H1 (cell line): ENCODE data around the gene RNU6-9. TPM values are rescaled to one million over a fixed set of nuclear protein-coding genes. Genes with fewer than 3 reads are reported as not detected.

Source experiments
- CTCF ChIA-PET: fragments of 300-600 bp; sonication (Branson Sonifier 250); formaldehyde crosslinking; loops from one replicate; lab custom pipeline; 2021; ENCODE audit not compliant: partially characterized antibody; lab: Charles Lee
- POLR2A ChIA-PET: fragments of 300-600 bp; sonication (Branson Sonifier 250); formaldehyde crosslinking; loops from one replicate; lab custom pipeline; 2021; ENCODE audit warnings: inconsistent platforms; ENCODE audit not compliant: partially characterized antibody; lab: Charles Lee
- DNase-seq, 2 experiments: peaks; one replicate each; pipeline versions ENCODE4 v3.0.0 to v3.0.0-alpha.2; 2010 to 2022; ENCODE audit warnings: low spot score in 2 of 2, low read depth in 1 of 2, mixed read lengths in 1 of 2
- FAIRE-seq: peaks from 2 replicates; lab custom pipeline; 2011; peaks lifted over from hg19 to GRCh38; lab: Jason Lieb, UNC
- H2AFZ ChIP-seq: 2 replicates; pipeline ENCODE4 v1.8.1; 2012; ENCODE audit warnings: low read length, inconsistent platforms
- H2AK5ac ChIP-seq: 2 replicates; pipeline ENCODE4 v1.6.1; 2013; ENCODE audit warnings: low read depth, low read length
- H2BK120ac ChIP-seq: replicated peaks from 2 replicates; pipeline ENCODE3; 2013; ENCODE audit warnings: low read depth, low read length, inconsistent platforms
- H2BK12ac ChIP-seq: 2 replicates; pipeline ENCODE4 v1.6.1; 2013; ENCODE audit warnings: low read depth, low read length
- H2BK15ac ChIP-seq: 2 replicates; pipeline ENCODE4 v1.6.1; 2013; ENCODE audit warnings: low read length
- H2BK20ac ChIP-seq: 2 replicates; pipeline ENCODE4 v1.6.1; 2013; ENCODE audit warnings: low read length
- H2BK5ac ChIP-seq: 2 replicates; pipeline ENCODE4 v1.6.1; 2013; ENCODE audit warnings: low read depth, low read length
- H3K14ac ChIP-seq: 2 replicates; pipeline ENCODE4 v1.6.1; 2013; ENCODE audit warnings: inconsistent platforms; ENCODE audit not compliant: insufficient read length
- H3K18ac ChIP-seq: 2 replicates; pipeline ENCODE4 v1.6.1; 2013; ENCODE audit warnings: low read length; ENCODE audit errors: extremely low read depth
- H3K23ac ChIP-seq: 2 replicates; pipeline ENCODE4 v1.6.1; 2013; ENCODE audit warnings: inconsistent platforms; ENCODE audit not compliant: insufficient read length
- H3K23me2 ChIP-seq: 2 replicates; pipeline ENCODE4 v1.6.1; 2013; ENCODE audit warnings: low read depth, low read length
- H3K27ac ChIP-seq: 2 replicates; pipeline ENCODE4 v1.6.1; 2011; ENCODE audit warnings: low read depth, low read length, inconsistent platforms
- H3K27me3 ChIP-seq, 4 experiments: replicated peaks in 1 of 4; 1 replicate in 1 of 4; 2 replicates in 3 of 4; pipeline versions ENCODE4 v1.6.1 to v1.8.1; 2011 to 2013; ENCODE audit warnings: low read length in 3 of 4, mild to moderate bottlenecking in 3 of 4, inconsistent platforms in 2 of 4, mixed read lengths in 2 of 4, moderate library complexity in 1 of 4; ENCODE audit not compliant: control insufficient read depth in 3 of 4, insufficient read depth in 3 of 4; ENCODE audit errors: extremely low read depth in 1 of 4
- H3K36me3 ChIP-seq, 4 experiments: 2 replicates each; pipeline versions ENCODE4 v1.6.1 to v1.8.1; 2011 to 2013; ENCODE audit warnings: mild to moderate bottlenecking in 4 of 4, low read length in 3 of 4, moderate library complexity in 2 of 4, control low read depth in 1 of 4, inconsistent platforms in 1 of 4; ENCODE audit not compliant: insufficient read depth in 4 of 4, control insufficient read depth in 2 of 4
- H3K4ac ChIP-seq: replicated peaks from 2 replicates; pipeline ENCODE3; 2013; ENCODE audit warnings: low read length, low read depth, mixed read lengths, inconsistent platforms; ENCODE audit not compliant: insufficient read length
- H3K4me1 ChIP-seq, 4 experiments: replicated peaks in 1 of 4; 1 replicate in 1 of 4; 2 replicates in 3 of 4; pipeline versions ENCODE4 v1.6.1 to v1.8.1; 2011 to 2013; ENCODE audit warnings: low read length in 3 of 4, inconsistent platforms in 2 of 4, mixed read lengths in 1 of 4; ENCODE audit not compliant: insufficient read depth in 4 of 4, control insufficient read depth in 3 of 4
- H3K4me2 ChIP-seq, 2 experiments: 2 replicates each; pipeline versions ENCODE4 v1.6.1 to v1.8.1; 2011 to 2013; ENCODE audit warnings: low read depth in 2 of 2, low read length in 2 of 2, control low read depth in 1 of 2, inconsistent platforms in 1 of 2, mild to moderate bottlenecking in 1 of 2; ENCODE audit not compliant: insufficient read depth in 1 of 2
- H3K4me3 ChIP-seq, 4 experiments: fragments of 200-600, 300-600 bp in 1 of 4; sonication (generic), shearing (Covaris generic), sonication (Bioruptor Twin) in 1 of 4; 2 replicates each; pipeline versions ENCODE4 v1.5.1 to v1.8.1; 2011 to 2016; ENCODE audit warnings: low read length in 4 of 4, low read depth in 3 of 4, control low read depth in 2 of 4, inconsistent platforms in 2 of 4, mild to moderate bottlenecking in 2 of 4, mixed read lengths in 1 of 4, moderate library complexity in 1 of 4; ENCODE audit not compliant: insufficient read depth in 2 of 4; ENCODE audit errors: extremely low read depth in 1 of 4
- H3K56ac ChIP-seq: replicated peaks from 2 replicates; pipeline ENCODE3; 2013; ENCODE audit warnings: low read depth, mild to moderate bottlenecking, mixed read lengths, low read length, inconsistent platforms; ENCODE audit not compliant: insufficient read length
- H3K79me1 ChIP-seq: 2 replicates; pipeline ENCODE4 v1.6.1; 2013; ENCODE audit warnings: low read depth, low read length, control low read depth
- H3K79me2 ChIP-seq, 2 experiments: 2 replicates each; pipeline versions ENCODE4 v1.6.1 to v1.8.1; 2012 to 2013; ENCODE audit warnings: low read length in 2 of 2, mild to moderate bottlenecking in 2 of 2, inconsistent platforms in 1 of 2; ENCODE audit not compliant: insufficient read depth in 2 of 2, control insufficient read depth in 1 of 2
- H3K9ac ChIP-seq, 4 experiments: replicated peaks in 1 of 4; 1 replicate in 1 of 4; 2 replicates in 3 of 4; pipeline versions ENCODE4 v1.6.1 to v1.8.1; 2011 to 2013; ENCODE audit warnings: low read depth in 3 of 4, low read length in 3 of 4, control low read depth in 2 of 4, mild to moderate bottlenecking in 2 of 4, moderate library complexity in 2 of 4, inconsistent platforms in 1 of 4; ENCODE audit errors: extremely low read depth in 1 of 4
- H3K9me3 ChIP-seq, 2 experiments: 2 replicates each; pipeline versions ENCODE4 v1.6.1 to v1.8.1; 2012 to 2013; ENCODE audit warnings: mild to moderate bottlenecking in 2 of 2, moderate library complexity in 2 of 2, control low read depth in 1 of 2, inconsistent platforms in 1 of 2, low read depth in 1 of 2, low read length in 1 of 2, mixed read lengths in 1 of 2; ENCODE audit not compliant: insufficient read depth in 2 of 2
- H4K20me1 ChIP-seq, 2 experiments: replicated peaks in 1 of 2; 2 replicates each; pipeline versions ENCODE3 to v1.8.1; 2011 to 2013; ENCODE audit warnings: inconsistent platforms in 2 of 2, low read length in 2 of 2, mild to moderate bottlenecking in 1 of 2; ENCODE audit not compliant: insufficient read depth in 2 of 2, control insufficient read depth in 1 of 2
- H4K5ac ChIP-seq: 2 replicates; pipeline ENCODE4 v1.6.1; 2013; ENCODE audit warnings: low read length, low read depth, mixed read lengths, inconsistent platforms; ENCODE audit not compliant: insufficient read length
- H4K8ac ChIP-seq: 2 replicates; pipeline ENCODE4 v1.8.0; 2013; ENCODE audit warnings: mild to moderate bottlenecking, moderate library complexity, low read length, inconsistent platforms; ENCODE audit not compliant: insufficient read depth; ENCODE audit errors: extremely low read depth
- H4K91ac ChIP-seq: replicated peaks from 2 replicates; pipeline ENCODE3; 2013; ENCODE audit warnings: low read length, mixed read lengths, inconsistent platforms; ENCODE audit not compliant: insufficient read length
- WGBS, 2 experiments: shearing (Covaris generic) in 1 of 2; methylation state at CpG; one replicate each; pipeline versions ENCODE4 v1.1.6 to v1.1.7; 2013 to 2015; ENCODE audit warnings: low lambda C conversion rate in 2 of 2, mixed read lengths in 2 of 2, inconsistent platforms in 1 of 2, low coverage in 1 of 2, missing lambda C conversion rate in 1 of 2; ENCODE audit not compliant: insufficient replicate concordance in 2 of 2, insufficient coverage in 1 of 2, insufficient read length in 1 of 2; ENCODE audit errors: extremely low coverage in 1 of 2, missing lambda C conversion rate in 1 of 2; 5-methylcytosine and 5-hydroxymethylcytosine counted together
- polyA plus RNA-seq, 7 experiments: library from polyadenylated mRNA; depleted of rRNA in 3 of 7; stranded (reverse) in 5 of 7; unstranded in 2 of 7; fragments of >200 nt in 5 of 7; fragments of 200-250 nt in 2 of 7; gene quantifications; 1 replicate in 5 of 7; 2 replicates in 1 of 7; 4 replicates in 1 of 7; pipeline versions ENCODE4 v1.2.1 to v1.2.3, GENCODE V29; 2011 to 2013; ENCODE audit warnings: missing spikeins in 2 of 7, mixed read lengths in 2 of 7
- total RNA-seq: library from RNA; stranded (reverse); fragmentation: NEBNext Ultra II Directional; extraction: Animal tissue kit (Norgen Biotek cat#: 25700); gene quantifications from 2 replicates; pipeline ENCODE4 v1.2.1, GENCODE V29; 2021

The RNU6-9 gene
- total and polyA plus RNA-seq, 2 of the 8 experiments (the other 6 are each of a cell fraction or from before 2014, with no cell fraction given) = not detected

GRCh38 chr19:850979-851335 is 42.3 kb upstream of the RNU6-9 start:
- H3K18ac ChIP-seq = no peak overlapping the region
- H2BK15ac ChIP-seq = 0 out of 2 replicates have a peak overlapping the region, but pooled peaks have one; percentile 46
- H2AK5ac ChIP-seq = no peak overlapping the region
- H2BK120ac ChIP-seq = no peak overlapping the region
- CTCF ChIA-PET = interaction anchor here (0.7 to 1.7 kb wide), 4 partner anchors 9 to 113 kb away, joined by 3 to 8 read pairs (median 5); no protein-coding TSS in a partner anchor
- 0 out of 7 replicates have a peak, but pooled peaks cover 0 to 2% (median 0%) of the 10 kb centered on the region in 4 experiments for H3K27me3 ChIP-seq
- DNase-seq (no peak), FAIRE-seq (no peak)
- no peaks in the 10 kb centered on the region for H3K9me3 ChIP-seq
- H3K23me2 ChIP-seq = no peaks in the 10 kb centered on the region
- no peak overlapping the region for H2BK12ac ChIP-seq
- no peaks in the 10 kb centered on the region for H3K36me3 ChIP-seq
- no peak overlapping the region for H2AFZ ChIP-seq
- POLR2A ChIA-PET = interaction anchor here (1.1 to 2.9 kb wide), 5 partner anchors 8 to 54 kb away, joined by 3 to 9 read pairs (median 3); partner anchors contain the start of gene PTBP1
- no peaks in the 10 kb centered on the region for H3K79me1 ChIP-seq
- H2BK5ac ChIP-seq = no peak overlapping the region
- no peak overlapping the region for H3K14ac ChIP-seq
- no peak overlapping the region for H3K9ac ChIP-seq
- H4K8ac ChIP-seq = peak overlapping the region; percentile 45; the same call in 1 of the 2 replicates
- no peak overlapping the region for H4K91ac ChIP-seq
- no peak overlapping the region for H3K27ac ChIP-seq
- H3K56ac ChIP-seq = no peak overlapping the region
- no peaks in the 10 kb centered on the region for H3K4me1 ChIP-seq
- H3K4ac ChIP-seq = no peak overlapping the region
- H3K23ac ChIP-seq = no peak overlapping the region
- no peak overlapping the region for H3K4me3 ChIP-seq
- no peaks in the 10 kb centered on the region for H4K20me1 ChIP-seq
- no peak overlapping the region for H2BK20ac ChIP-seq
- WGBS, 2 experiments = 83% methylated on average over 12 of the region's 13 CpGs; no CpG with 5 or more reads in 1 of the 2 experiments
- H3K79me2 ChIP-seq = no peaks in the 10 kb centered on the region
- H4K5ac ChIP-seq = no peak overlapping the region
- no peak overlapping the region for H3K4me2 ChIP-seq
